ENCODE measurements around the gene CFAP46.

- no peak for TF ChIP-seq CTCF (conservative IDR thresholded peaks at IDR 0.05; ENCODE audit: low read length)
- TF ChIP-seq EZH2phosphoT487 (IDR thresholded peaks at IDR 0.05; ENCODE audit: borderline replicate concordance, low read depth, low read length): no peak
Observed at GRCh38 chr10:132987671-132988571, 45.6 kb upstream of the CFAP46 start.
